PC-9 (cell line): ENCODE results near the gene XYLT2. TPM values are rescaled to one million over a fixed set of nuclear protein-coding genes. Genes with fewer than 3 reads are reported as not detected.

Source experiments
- BruUV-seq: library from RNA; stranded (reverse); fragments of 400-500 nt; replicated peaks from 2 replicates; lab custom pipeline; 2021; lab: Mats Ljungman, UMichigan
- CTCF ChIA-PET: fragments of 300-600 bp; sonication (Branson Sonifier 250); formaldehyde crosslinking; loops from one replicate; lab custom pipeline; 2022; ENCODE audit warnings: antibody characterized with exemption; lab: Charles Lee
- POLR2A ChIA-PET: fragments of 300-600 bp; sonication (Branson Sonifier 250); formaldehyde crosslinking; loops from one replicate; lab custom pipeline; 2022; ENCODE audit warnings: antibody characterized with exemption; ENCODE audit not compliant: unreplicated experiment; lab: Charles Lee
- DNase-seq, 2 experiments: peaks; one replicate each; pipeline versions ENCODE4 v3.0.0 to v3.0.0-alpha.2; 2015 to 2022; ENCODE audit warnings: mixed read lengths in 1 of 2
- H2AFZ ChIP-seq: fragments of 200-600 bp; sonication (generic); 2 replicates; pipeline ENCODE4 v1.8.1; 2017; ENCODE audit warnings: antibody characterized with exemption
- H3F3A ChIP-seq: fragments of 200-600 bp; sonication (generic); 2 replicates; pipeline ENCODE4 v1.8.1; 2017; ENCODE audit warnings: antibody characterized with exemption, mild to moderate bottlenecking, low read depth; ENCODE audit not compliant: insufficient read depth
- H3K27ac ChIP-seq: fragments of 200-600 bp; sonication (generic); 2 replicates; pipeline ENCODE4 v1.6.1; 2016; ENCODE audit warnings: mixed run types
- H3K27me3 ChIP-seq: fragments of 200-600 bp; sonication (generic); 2 replicates; pipeline ENCODE4 v1.6.1; 2016; ENCODE audit warnings: low read depth, mixed run types; ENCODE audit not compliant: insufficient read depth
- H3K36me3 ChIP-seq: fragments of 200-600 bp; sonication (generic); 2 replicates; pipeline ENCODE4 v1.6.1; 2016; ENCODE audit warnings: low read depth, mixed run types
- H3K4me1 ChIP-seq: fragments of 200-600 bp; sonication (generic); replicated peaks from 2 replicates; pipeline ENCODE4 v1.6.1; 2016; ENCODE audit warnings: mixed run types; ENCODE audit not compliant: insufficient read depth
- H3K4me2 ChIP-seq: fragments of 200-600 bp; sonication (generic); 2 replicates; pipeline ENCODE4 v1.6.1; 2017; ENCODE audit warnings: mixed run types
- H3K4me3 ChIP-seq: fragments of 200-600 bp; sonication (generic); 2 replicates; pipeline ENCODE4 v1.6.1; 2016; ENCODE audit warnings: mixed run types
- H3K79me2 ChIP-seq: fragments of 200-600 bp; sonication (generic); 2 replicates; pipeline ENCODE4 v1.6.1; 2017; ENCODE audit warnings: low read depth, mixed run types
- H3K9me2 ChIP-seq: fragments of 200-600 bp; sonication (generic); 2 replicates; pipeline ENCODE4 v1.8.1; 2017; ENCODE audit warnings: mild to moderate bottlenecking; ENCODE audit not compliant: insufficient read depth
- H3K9me3 ChIP-seq: fragments of 200-600 bp; sonication (generic); 2 replicates; pipeline ENCODE4 v1.8.1; 2016; ENCODE audit warnings: low read depth; ENCODE audit not compliant: insufficient read depth
- H4K20me1 ChIP-seq: fragments of 200-600 bp; sonication (generic); 2 replicates; pipeline ENCODE4 v1.8.1; 2017; ENCODE audit not compliant: insufficient read depth
- CTCF ChIP-seq: fragments of 200-600 bp; sonication (generic); conservative IDR thresholded peaks from 2 replicates; pipeline ENCODE4 v1.6.1; 2017; ENCODE audit warnings: mixed run types, antibody characterized with exemption, mild to moderate bottlenecking, moderate library complexity
- EZH2 ChIP-seq: fragments of 200-600 bp; sonication (generic); IDR thresholded peaks from 2 replicates; pipeline ENCODE4 v1.8.0; 2017; ENCODE audit warnings: antibody characterized with exemption, low read depth
- intact Hi-C: fragments of 100-400 bp; cut with micrococcal nuclease; formaldehyde crosslinking; loops from one replicate; pipeline ENCODE4 v1.10.0; 2022; ENCODE audit not compliant: unreplicated experiment
- total RNA-seq: library from RNA; stranded (reverse); gene quantifications from 2 replicates; pipeline ENCODE4 v1.2.3, GENCODE V29; 2021

XYLT2 gene
- total RNA-seq, 1 experiment from 2014 or later = 37.5 TPM

DNA sequence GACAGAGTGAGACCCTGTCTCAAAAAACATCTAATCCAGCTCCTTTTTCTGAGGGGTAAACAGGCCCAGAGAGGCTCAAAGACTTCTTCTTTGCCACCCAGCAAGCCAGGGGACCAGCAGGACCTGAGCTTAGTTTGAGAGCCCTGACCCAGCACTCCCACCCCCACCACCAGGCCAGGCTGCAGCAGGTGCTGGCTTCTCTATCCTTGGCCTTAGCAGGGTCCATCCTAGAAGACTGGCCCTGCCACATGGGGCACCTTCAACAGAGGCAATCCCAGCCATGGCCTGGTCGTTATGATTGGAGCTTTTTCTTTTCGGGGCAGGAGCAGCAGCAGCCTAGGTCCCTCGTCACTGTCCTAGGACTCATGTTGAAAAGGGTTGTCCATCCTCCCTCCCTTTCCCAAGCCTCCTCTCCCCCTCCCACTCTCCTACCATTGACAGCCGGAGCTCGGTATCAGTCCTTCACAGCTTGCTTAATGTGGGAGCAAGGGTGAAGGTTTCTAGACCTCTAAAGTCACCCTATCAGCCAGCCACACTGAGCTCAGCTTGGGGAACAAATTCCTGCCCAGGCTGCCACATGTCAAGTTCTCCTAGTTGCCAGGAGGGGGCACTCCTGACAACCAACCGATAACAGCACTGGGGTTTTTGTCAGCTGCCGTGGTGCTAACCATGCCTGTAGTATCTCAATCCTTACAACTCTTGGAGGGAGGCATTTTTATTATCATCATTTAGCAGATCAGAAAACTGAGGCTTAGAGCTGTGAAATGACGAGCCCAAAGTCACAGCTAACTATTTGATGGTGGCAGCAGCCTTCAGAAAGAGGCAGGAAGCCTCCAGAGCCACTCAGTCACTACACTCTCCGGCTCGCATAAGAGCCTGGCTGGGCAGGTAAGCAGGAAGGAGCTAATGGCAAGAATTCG is 15.9 kb downstream of the XYLT2 start:
- DNase-seq = peak; percentile 46 to 56
- Histone ChIP-seq H3K9me3 (no peaks in the 10 kb centered on the region), H3K79me2 (no peaks in the 10 kb centered on the region), H3K4me2 (no peak overlapping the region), H3K4me1 (no peaks in the 10 kb centered on the region), H3F3A (peaks cover 10% of the 10 kb centered on the region; the same call in 1 of the 2 replicates), H3K27ac (no peak overlapping the region), H4K20me1 (peaks cover 5% of the 10 kb centered on the region; the same call in 1 of the 2 replicates), H3K27me3 (no peaks in the 10 kb centered on the region), H3K36me3 (no peaks in the 10 kb centered on the region; the same call in 1 of the 2 replicates), H3K4me3 (no peak overlapping the region), H3K9me2 (no peaks in the 10 kb centered on the region), H2AFZ (no peak overlapping the region)
- no TSS peak for BruUV-seq
- CTCF ChIA-PET = interaction anchor here (0.6 to 1.8 kb wide), 9 partner anchors 16 to 687 kb away, joined by 3 to 10 read pairs (median 4); partner anchors contain the start of genes LRRC59 and XYLT2
- TF ChIP-seq CTCF (peak; percentile 92), EZH2 (no peak)
- intact Hi-C loops = loop anchor here (1.0 to 5.0 kb wide), 2 partner anchors 116 to 160 kb away; partner anchors contain the start of genes COL1A1 and RSAD1
- POLR2A ChIA-PET = interaction anchor here (0.7 kb wide), 1 partner anchor 142 kb away, joined by 3 read pairs; no protein-coding TSS in a partner anchor

GRCh38 chr17:50362661-50363060 is 16.7 kb downstream of the XYLT2 start:
- Histone ChIP-seq H3K9me2 (no peaks in the 10 kb centered on the region), H3K9me3 (no peaks in the 10 kb centered on the region), H3K79me2 (no peaks in the 10 kb centered on the region), H3F3A (peaks cover 10% of the 10 kb centered on the region; the same call in 1 of the 2 replicates), H3K36me3 (peaks cover 1% of the 10 kb centered on the region), H3K4me2 (no peak overlapping the region), H2AFZ (no peak overlapping the region), H3K27ac (no peak overlapping the region), H3K4me3 (no peak overlapping the region), H3K4me1 (no peaks in the 10 kb centered on the region), H4K20me1 (peaks cover 5% of the 10 kb centered on the region; the same call in 1 of the 2 replicates), H3K27me3 (no peaks in the 10 kb centered on the region)
- BruUV-seq = no TSS peak
- POLR2A ChIA-PET = no interaction called here
- CTCF ChIA-PET = interaction anchor here (0.6 to 1.8 kb wide), 8 partner anchors 17 to 686 kb away, joined by 3 to 10 read pairs (median 4); partner anchors contain the start of genes LRRC59 and XYLT2
- intact Hi-C loops = loop anchor here (1.0 to 5.0 kb wide), 2 partner anchors 116 to 160 kb away; partner anchors contain the start of genes COL1A1 and RSAD1
- no peak for DNase-seq
- no peak for TF ChIP-seq CTCF
- no peak for TF ChIP-seq EZH2
